Progenitor cell of endocrine pancreas (in vitro differentiated cells): ENCODE data around the gene SPTB. TPM values are rescaled to one million over a fixed set of nuclear protein-coding genes. Genes with fewer than 3 reads are reported as not detected.

Source experiments
- DNase-seq: peaks from one replicate; pipeline ENCODE4 v3.0.0; 2021; ENCODE audit warnings: low spot score; ENCODE audit not compliant: unreplicated experiment
- H3K27ac Mint-ChIP-seq: 2 replicates; pipeline ENCODE4 v1.8.0; 2021; ENCODE audit warnings: mild to moderate bottlenecking, moderate library complexity, mixed read lengths
- H3K27me3 Mint-ChIP-seq: 2 replicates; pipeline ENCODE4 v1.8.0; 2021; ENCODE audit warnings: mixed read lengths
- H3K36me3 Mint-ChIP-seq: 2 replicates; pipeline ENCODE4 v1.8.0; 2022; ENCODE audit warnings: mixed read lengths; ENCODE audit not compliant: insufficient read depth
- H3K4me1 Mint-ChIP-seq: 2 replicates; pipeline ENCODE4 v1.8.0; 2021; ENCODE audit warnings: low read depth, mixed read lengths
- H3K4me3 Mint-ChIP-seq: 2 replicates; pipeline ENCODE4 v1.8.0; 2021; ENCODE audit warnings: low read depth, mild to moderate bottlenecking, moderate library complexity, mixed read lengths
- H3K9me3 Mint-ChIP-seq: 2 replicates; pipeline ENCODE4 v1.8.0; 2021; ENCODE audit warnings: low read depth, mixed read lengths
- total RNA-seq: library from RNA; stranded (reverse); gene quantifications from 2 replicates; pipeline ENCODE4 v1.2.1, GENCODE V29; 2021
- TF ChIP-seq, protein P1 (sequence below): fragments of 200-600 bp; sonication (generic); IDR thresholded peaks from one replicate; pipeline ENCODE4 v1.5.0; 2021; ENCODE audit warnings: antibody characterized with exemption, mild to moderate bottlenecking; ENCODE audit not compliant: unreplicated experiment

The SPTB gene
- total RNA-seq, 1 donor from 2014 or later, result 1.7 TPM

DNA sequence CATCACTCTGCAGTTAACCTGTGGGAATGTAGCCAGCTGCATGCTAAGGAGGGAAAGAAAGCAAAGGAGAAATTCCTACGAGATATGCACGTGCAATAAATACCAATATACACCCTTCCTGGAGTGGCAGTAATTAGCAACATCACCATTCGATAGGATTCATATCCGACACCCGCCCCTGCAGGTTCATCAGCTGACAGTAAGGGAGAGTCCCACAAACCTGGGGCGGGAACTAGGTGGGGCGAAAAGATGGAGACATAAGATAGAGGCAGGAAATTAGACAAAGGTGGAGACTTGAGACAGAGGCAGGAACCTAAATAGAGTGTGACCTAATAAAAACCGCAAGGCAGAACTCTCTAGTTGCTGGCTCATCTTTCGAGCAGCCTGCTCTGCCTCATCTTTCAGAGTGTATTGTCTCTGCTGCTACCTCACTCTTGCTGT, 123.9 kb downstream of the SPTB start:
- DNase-seq, result no peak
- peaks cover 9% of the 10 kb centered on the region for H3K27me3 Mint-ChIP-seq
- peaks cover 36% of the 10 kb centered on the region for H3K4me1 Mint-ChIP-seq
- TF ChIP-seq, protein P1, sequence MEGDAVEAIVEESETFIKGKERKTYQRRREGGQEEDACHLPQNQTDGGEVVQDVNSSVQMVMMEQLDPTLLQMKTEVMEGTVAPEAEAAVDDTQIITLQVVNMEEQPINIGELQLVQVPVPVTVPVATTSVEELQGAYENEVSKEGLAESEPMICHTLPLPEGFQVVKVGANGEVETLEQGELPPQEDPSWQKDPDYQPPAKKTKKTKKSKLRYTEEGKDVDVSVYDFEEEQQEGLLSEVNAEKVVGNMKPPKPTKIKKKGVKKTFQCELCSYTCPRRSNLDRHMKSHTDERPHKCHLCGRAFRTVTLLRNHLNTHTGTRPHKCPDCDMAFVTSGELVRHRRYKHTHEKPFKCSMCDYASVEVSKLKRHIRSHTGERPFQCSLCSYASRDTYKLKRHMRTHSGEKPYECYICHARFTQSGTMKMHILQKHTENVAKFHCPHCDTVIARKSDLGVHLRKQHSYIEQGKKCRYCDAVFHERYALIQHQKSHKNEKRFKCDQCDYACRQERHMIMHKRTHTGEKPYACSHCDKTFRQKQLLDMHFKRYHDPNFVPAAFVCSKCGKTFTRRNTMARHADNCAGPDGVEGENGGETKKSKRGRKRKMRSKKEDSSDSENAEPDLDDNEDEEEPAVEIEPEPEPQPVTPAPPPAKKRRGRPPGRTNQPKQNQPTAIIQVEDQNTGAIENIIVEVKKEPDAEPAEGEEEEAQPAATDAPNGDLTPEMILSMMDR, result no peak
- H3K27ac Mint-ChIP-seq, result peak overlapping the region; percentile 83
- no peaks in the 10 kb centered on the region for H3K9me3 Mint-ChIP-seq
- H3K4me3 Mint-ChIP-seq, result no peak overlapping the region
- no peaks in the 10 kb centered on the region for H3K36me3 Mint-ChIP-seq

DNA sequence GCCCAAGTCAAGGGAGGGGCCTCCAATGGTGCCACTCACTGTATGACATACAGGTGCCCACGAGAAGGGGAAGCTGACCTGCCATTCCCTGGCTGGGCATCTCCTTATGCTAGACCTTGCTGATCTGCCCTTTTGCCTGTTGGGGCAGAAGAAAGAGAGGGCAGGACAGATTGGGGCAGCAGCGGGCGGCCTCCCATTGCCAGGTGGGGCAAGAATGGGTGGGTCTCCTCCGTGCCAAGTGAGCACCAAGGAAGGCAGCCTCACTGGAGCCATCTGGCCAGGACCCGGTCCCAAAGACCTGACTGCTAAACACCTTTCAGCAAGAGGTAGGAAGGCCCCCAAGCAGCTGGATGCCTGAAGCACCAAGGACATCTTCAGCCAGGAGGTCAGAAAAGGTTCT, 125.0 kb downstream of the SPTB start:
- Mint-ChIP-seq H3K4me3 (no peak overlapping the region), H3K9me3 (no peaks in the 10 kb centered on the region), H3K36me3 (no peaks in the 10 kb centered on the region), H3K27me3 (peaks cover 1% of the 10 kb centered on the region), H3K27ac (peak overlapping the region; percentile 3), H3K4me1 (peaks cover 32% of the 10 kb centered on the region)
- TF ChIP-seq, protein P1, result no peak
- DNase-seq, result no peak

DNA sequence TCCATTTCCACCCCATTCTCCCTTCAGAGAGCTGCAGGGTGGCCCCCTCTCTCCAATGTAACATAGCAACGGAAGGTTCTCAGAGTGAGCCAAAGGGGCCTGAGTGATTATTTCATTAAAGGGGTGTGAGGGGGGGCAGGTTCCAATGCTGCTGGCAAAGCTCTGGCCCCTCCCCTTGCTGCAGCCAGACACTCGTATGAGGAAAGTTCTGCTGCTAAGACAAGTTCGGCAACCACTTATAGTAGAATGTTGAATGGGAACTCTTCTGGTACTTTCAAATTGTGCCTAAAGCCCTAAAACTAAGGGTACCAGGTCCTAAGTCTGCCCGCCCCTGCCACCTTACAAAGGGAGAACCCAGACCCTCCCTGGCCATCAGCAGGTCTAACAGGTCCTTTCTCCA, 125.7 kb downstream of the SPTB start:
- Mint-ChIP-seq H3K9me3 (no peaks in the 10 kb centered on the region), H3K27me3 (no peaks in the 10 kb centered on the region), H3K4me3 (no peak overlapping the region), H3K36me3 (no peaks in the 10 kb centered on the region), H3K4me1 (peaks cover 27% of the 10 kb centered on the region), H3K27ac (no peak overlapping the region)
- TF ChIP-seq, protein P1, result no peak
- no peak for DNase-seq

DNA sequence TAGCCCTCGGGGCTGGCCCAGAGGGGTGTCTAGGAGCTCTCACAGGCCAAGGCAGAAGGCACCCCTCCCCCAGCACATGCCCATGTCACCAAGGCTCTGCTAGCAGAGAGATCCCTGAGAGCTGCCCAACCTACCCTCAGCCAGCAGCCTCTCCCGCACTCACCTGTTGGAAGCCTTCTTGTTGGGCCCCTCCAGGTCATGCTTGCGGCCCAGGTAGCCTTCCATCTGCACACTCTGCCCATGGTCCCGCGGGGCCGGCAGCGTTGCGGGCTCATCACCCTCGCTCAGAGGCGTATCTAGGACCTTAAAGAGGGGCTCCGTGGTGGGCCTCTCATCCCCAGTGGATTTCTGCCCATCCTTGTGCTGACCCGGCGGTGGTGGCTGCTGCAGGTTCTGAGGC, 126.3 kb downstream of the SPTB start:
- no peaks in the 10 kb centered on the region for H3K9me3 Mint-ChIP-seq
- no peak for DNase-seq
- TF ChIP-seq, protein P1, result no peak
- H3K27ac Mint-ChIP-seq, result no peak overlapping the region
- H3K27me3 Mint-ChIP-seq, result no peaks in the 10 kb centered on the region
- H3K4me3 Mint-ChIP-seq, result no peak overlapping the region
- no peaks in the 10 kb centered on the region for H3K36me3 Mint-ChIP-seq
- peaks cover 21% of the 10 kb centered on the region for H3K4me1 Mint-ChIP-seq

DNA sequence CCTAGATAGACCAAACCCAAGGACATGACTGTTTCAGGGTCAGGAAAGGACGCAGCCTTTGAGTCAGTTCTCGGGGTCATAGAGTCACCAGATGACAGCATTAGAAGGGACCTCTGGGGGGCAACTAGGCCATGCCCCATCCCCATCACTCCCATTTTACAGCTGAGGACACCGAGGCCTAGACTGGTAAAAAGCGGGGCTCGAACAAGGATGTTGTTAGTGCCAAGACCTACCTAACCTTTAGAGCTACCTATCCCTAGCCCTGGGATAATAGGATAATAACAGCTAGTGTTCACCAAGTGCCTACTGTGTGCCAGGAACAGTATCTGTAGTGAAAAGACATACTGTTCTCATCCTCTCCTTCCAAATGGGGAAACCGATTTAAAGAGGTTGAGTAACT, 126.8 kb downstream of the SPTB start:
- Mint-ChIP-seq H3K36me3 (no peaks in the 10 kb centered on the region), H3K27ac (no peak overlapping the region), H3K27me3 (no peaks in the 10 kb centered on the region), H3K9me3 (no peaks in the 10 kb centered on the region), H3K4me1 (peaks cover 16% of the 10 kb centered on the region), H3K4me3 (no peak overlapping the region)
- TF ChIP-seq, protein P1, result no peak
- no peak for DNase-seq
